ENCODE results near the gene RBM38. TPM values are rescaled to one million over a fixed set of nuclear protein-coding genes. Genes with fewer than 3 reads are reported as not detected.

Gene RBM38
- total and polyA plus RNA-seq, 2 of the 4 experiments (the other 2 are of a cell fraction): 5.2 to 11.9 TPM

DNA sequence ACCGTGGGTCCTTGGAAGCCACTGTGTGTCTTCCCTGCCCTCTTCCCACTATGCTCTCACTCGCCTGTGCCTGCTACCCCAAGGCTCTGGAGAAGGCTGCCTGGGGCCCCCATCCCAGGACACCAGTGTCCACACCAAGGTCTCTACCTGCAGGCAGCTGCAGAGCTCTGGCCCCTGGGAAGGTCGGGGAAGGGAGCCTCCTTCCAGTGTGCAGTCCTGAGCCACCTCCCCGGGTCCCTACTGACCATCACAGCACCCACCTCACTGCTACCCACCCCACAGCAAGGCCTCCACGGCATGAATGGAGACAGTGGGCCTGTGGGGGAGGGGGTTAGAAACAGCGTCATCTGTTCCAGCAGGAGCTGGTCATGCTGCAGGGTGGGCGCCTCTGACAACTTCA, 35.6 kb downstream of the RBM38 start:
- intact Hi-C loops (cut with micrococcal nuclease): no loop called here
- H4K91ac ChIP-seq (ENCODE audit: insufficient read depth, low read depth, low read length): no peak overlapping the region
- H3K9me1 ChIP-seq (ENCODE audit: insufficient read depth, low read length): no peaks in the 10 kb centered on the region
- no peak overlapping the region for H3K23ac ChIP-seq (ENCODE audit: low read depth, low read length)
- no peaks in the 10 kb centered on the region for H3K4me1 ChIP-seq (ENCODE audit: control insufficient read depth, insufficient read depth, low read length)
- H2BK5ac ChIP-seq (ENCODE audit: low read depth, low read length, poor library complexity, severe bottlenecking): no peak overlapping the region
- H3K18ac ChIP-seq (ENCODE audit: low read depth, low read length): no peak overlapping the region
- in situ Hi-C loops (cut with MboI; ENCODE audit: low sequenced_read_pairs): no loop called here
- no peak overlapping the region for H2BK15ac ChIP-seq (ENCODE audit: low read depth, low read length)
- no peak overlapping the region for H3K27ac ChIP-seq (ENCODE audit: insufficient read depth, low read length)
- no CpG with 5 or more reads among the region's 7 CpGs for WGBS, 2 experiments (ENCODE audit: extremely low coverage in 2 of 2, insufficient read length in 1 of 2)
- ChIA-PET CTCF (no interaction called here), POLR2A (ENCODE audit: unreplicated experiment) (no interaction called here)
- dilution Hi-C loops (cut with HindIII; ENCODE audit: low sequenced_read_pairs, unreplicated experiment): no loop called here
- H3K79me1 ChIP-seq (ENCODE audit: low read depth in 1 of 2, low read length in 2 of 2): no peaks in the 10 kb centered on the region
- no peak overlapping the region for H2AFZ ChIP-seq (replicated peaks; ENCODE audit: low read length, poor library complexity)
- no TSS peak for BruUV-seq (replicated peaks)
- H3K4me3 ChIP-seq (ENCODE audit: insufficient read depth, low read depth, low read length): no peak overlapping the region
- H2BK120ac ChIP-seq (ENCODE audit: low read depth, low read length): no peak overlapping the region
- H3K14ac ChIP-seq (replicated peaks; ENCODE audit: low read depth, low read length): no peak overlapping the region
- no peak for ATAC-seq (ENCODE audit: low read depth)
- no peak overlapping the region for H4K5ac ChIP-seq (ENCODE audit: low read depth, low read length)
- H3K27me3 ChIP-seq (ENCODE audit: control insufficient read depth, insufficient read depth, low read length): peaks cover 14% of the 10 kb centered on the region; the same call in 1 of the 2 replicates
- H2BK20ac ChIP-seq (ENCODE audit: low read depth, low read length): no peak overlapping the region
- no peak overlapping the region for H4K8ac ChIP-seq (ENCODE audit: low read depth in 2 of 2, low read length in 2 of 2)
- no peaks in the 10 kb centered on the region for H3K9me3 ChIP-seq (ENCODE audit: control insufficient read depth, insufficient read depth, low read length)
- no peak overlapping the region for H3K4ac ChIP-seq (ENCODE audit: low read depth, low read length)
- TF ChIP-seq, protein P1, sequence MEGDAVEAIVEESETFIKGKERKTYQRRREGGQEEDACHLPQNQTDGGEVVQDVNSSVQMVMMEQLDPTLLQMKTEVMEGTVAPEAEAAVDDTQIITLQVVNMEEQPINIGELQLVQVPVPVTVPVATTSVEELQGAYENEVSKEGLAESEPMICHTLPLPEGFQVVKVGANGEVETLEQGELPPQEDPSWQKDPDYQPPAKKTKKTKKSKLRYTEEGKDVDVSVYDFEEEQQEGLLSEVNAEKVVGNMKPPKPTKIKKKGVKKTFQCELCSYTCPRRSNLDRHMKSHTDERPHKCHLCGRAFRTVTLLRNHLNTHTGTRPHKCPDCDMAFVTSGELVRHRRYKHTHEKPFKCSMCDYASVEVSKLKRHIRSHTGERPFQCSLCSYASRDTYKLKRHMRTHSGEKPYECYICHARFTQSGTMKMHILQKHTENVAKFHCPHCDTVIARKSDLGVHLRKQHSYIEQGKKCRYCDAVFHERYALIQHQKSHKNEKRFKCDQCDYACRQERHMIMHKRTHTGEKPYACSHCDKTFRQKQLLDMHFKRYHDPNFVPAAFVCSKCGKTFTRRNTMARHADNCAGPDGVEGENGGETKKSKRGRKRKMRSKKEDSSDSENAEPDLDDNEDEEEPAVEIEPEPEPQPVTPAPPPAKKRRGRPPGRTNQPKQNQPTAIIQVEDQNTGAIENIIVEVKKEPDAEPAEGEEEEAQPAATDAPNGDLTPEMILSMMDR (conservative IDR thresholded peaks at IDR 0.05; ENCODE audit: low read depth, low read length): no peak
- TF ChIP-seq POLR2A (IDR thresholded peaks at IDR 0.05; ENCODE audit: low read depth, low read length) (no peak), CEBPB (IDR thresholded peaks at IDR 0.05; ENCODE audit: low read depth, low read length) (no peak), RCOR1 (IDR thresholded peaks at IDR 0.05; ENCODE audit: insufficient replicate concordance, low read length) (no peak)
- TF ChIP-seq, protein P2, sequence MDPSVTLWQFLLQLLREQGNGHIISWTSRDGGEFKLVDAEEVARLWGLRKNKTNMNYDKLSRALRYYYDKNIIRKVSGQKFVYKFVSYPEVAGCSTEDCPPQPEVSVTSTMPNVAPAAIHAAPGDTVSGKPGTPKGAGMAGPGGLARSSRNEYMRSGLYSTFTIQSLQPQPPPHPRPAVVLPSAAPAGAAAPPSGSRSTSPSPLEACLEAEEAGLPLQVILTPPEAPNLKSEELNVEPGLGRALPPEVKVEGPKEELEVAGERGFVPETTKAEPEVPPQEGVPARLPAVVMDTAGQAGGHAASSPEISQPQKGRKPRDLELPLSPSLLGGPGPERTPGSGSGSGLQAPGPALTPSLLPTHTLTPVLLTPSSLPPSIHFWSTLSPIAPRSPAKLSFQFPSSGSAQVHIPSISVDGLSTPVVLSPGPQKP (IDR thresholded peaks at IDR 0.05; ENCODE audit: borderline replicate concordance, low read depth, low read length): no peak
- DNase-seq: no peak
- no peak overlapping the region for H3K9ac ChIP-seq (ENCODE audit: low read depth, low read length)
- H3K56ac ChIP-seq (ENCODE audit: extremely low read depth, insufficient read depth, low read length): no peak overlapping the region
- H2AK9ac ChIP-seq (replicated peaks; ENCODE audit: low read depth, low read length, poor library complexity): no peak overlapping the region
- no peak overlapping the region for H3K4me2 ChIP-seq (ENCODE audit: low read depth, low read length)
- H4K20me1 ChIP-seq (ENCODE audit: insufficient read depth, low read length): no peaks in the 10 kb centered on the region
- no peaks in the 10 kb centered on the region for H3K36me3 ChIP-seq (ENCODE audit: control insufficient read depth, insufficient read depth, low read length)
- no peak overlapping the region for H2AK5ac ChIP-seq (ENCODE audit: low read depth, low read length)

Measured in IMR-90 (cell line).